ENCODE measurements around the gene ATF7IP2.
"Not testable (repeated sequence)": the region's sequence is repeated elsewhere in the genome, so short reads cannot be mapped to it uniquely, and the experiment has no call there.

ATF7IP2 gene

DNA sequence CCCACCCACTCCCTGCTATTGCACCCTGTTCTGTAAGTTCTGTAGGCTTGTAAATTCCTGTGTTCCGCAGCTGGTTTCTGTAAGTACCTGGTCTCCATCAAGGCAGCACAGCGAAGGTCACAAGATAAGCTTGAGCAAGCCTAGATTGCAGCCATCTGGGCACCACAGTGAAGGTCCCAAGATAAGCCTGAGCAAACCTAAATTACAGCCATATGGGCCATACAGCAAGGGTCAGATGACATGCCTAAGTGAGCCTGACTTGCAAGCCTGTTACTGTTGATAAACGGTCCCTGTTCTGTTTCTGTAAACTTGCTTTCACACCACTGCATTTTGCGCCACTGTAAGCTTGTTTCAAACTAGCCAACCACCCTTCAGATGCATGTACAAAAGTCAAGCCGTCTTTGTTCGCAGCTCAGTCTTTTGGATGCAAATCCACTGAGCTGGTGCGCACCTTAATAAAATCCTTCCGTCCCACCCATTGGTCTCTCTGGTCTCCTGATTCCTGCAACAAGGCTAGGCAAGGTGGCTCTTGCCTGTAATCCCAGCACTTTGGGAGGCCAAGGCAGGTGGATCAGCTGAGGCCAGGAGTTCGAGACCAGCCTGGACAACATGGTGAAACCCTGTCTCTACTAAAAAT is 42.6 kb upstream of the ATF7IP2 start:
- H3F3A ChIP-seq (ENCODE audit: insufficient read depth) = no peaks in the 10 kb centered on the region
- no peak overlapping the region for H3K9ac ChIP-seq (ENCODE audit: low read length)
- no peaks in the 10 kb centered on the region for H3K79me2 ChIP-seq (ENCODE audit: insufficient read depth, low read length)
- no peaks in the 10 kb centered on the region for H3K9me2 ChIP-seq (replicated peaks; ENCODE audit: insufficient read depth, low read length)
- TF ChIP-seq EZH2phosphoT487 (conservative IDR thresholded peaks at IDR 0.05; ENCODE audit: low read length) = no peak
- TF ChIP-seq, protein P1, sequence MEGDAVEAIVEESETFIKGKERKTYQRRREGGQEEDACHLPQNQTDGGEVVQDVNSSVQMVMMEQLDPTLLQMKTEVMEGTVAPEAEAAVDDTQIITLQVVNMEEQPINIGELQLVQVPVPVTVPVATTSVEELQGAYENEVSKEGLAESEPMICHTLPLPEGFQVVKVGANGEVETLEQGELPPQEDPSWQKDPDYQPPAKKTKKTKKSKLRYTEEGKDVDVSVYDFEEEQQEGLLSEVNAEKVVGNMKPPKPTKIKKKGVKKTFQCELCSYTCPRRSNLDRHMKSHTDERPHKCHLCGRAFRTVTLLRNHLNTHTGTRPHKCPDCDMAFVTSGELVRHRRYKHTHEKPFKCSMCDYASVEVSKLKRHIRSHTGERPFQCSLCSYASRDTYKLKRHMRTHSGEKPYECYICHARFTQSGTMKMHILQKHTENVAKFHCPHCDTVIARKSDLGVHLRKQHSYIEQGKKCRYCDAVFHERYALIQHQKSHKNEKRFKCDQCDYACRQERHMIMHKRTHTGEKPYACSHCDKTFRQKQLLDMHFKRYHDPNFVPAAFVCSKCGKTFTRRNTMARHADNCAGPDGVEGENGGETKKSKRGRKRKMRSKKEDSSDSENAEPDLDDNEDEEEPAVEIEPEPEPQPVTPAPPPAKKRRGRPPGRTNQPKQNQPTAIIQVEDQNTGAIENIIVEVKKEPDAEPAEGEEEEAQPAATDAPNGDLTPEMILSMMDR (IDR thresholded peaks at IDR 0.05; ENCODE audit: insufficient read depth, low read length, poor library complexity, severe bottlenecking) = no peak
- no peak overlapping the region for H3K27ac ChIP-seq (ENCODE audit: low read depth, low read length)
- no peaks in the 10 kb centered on the region for H4K20me1 ChIP-seq (ENCODE audit: low read depth, low read length)
- H3K27me3 ChIP-seq (ENCODE audit: low read length) = no peaks in the 10 kb centered on the region
- no peak overlapping the region for H3K4me2 ChIP-seq (ENCODE audit: low read depth, low read length, poor library complexity, severe bottlenecking)
- H3K36me3 ChIP-seq (ENCODE audit: low read length) = no peaks in the 10 kb centered on the region
- H3K9me3 ChIP-seq (ENCODE audit: insufficient read depth, low read length) = peaks cover 30% of the 10 kb centered on the region; the same call in 1 of the 2 replicates
- no peak overlapping the region for H2AFZ ChIP-seq (ENCODE audit: low read depth, low read length, severe bottlenecking)
- H3K4me3 ChIP-seq (ENCODE audit: insufficient read depth, low read length, poor library complexity, severe bottlenecking) = no peak overlapping the region

- not testable (repeated sequence) for H4K20me1 ChIP-seq (ENCODE audit: low read depth, low read length); H3K36me3 ChIP-seq (ENCODE audit: low read length); H3K27me3 ChIP-seq (ENCODE audit: low read length); H3K27ac ChIP-seq (ENCODE audit: low read depth, low read length); H3K9me2 ChIP-seq (replicated peaks; ENCODE audit: insufficient read depth, low read length); H3K4me3 ChIP-seq (ENCODE audit: insufficient read depth, low read length, poor library complexity, severe bottlenecking); H3K9ac ChIP-seq (ENCODE audit: low read length); H3K79me2 ChIP-seq (ENCODE audit: insufficient read depth, low read length); H3F3A ChIP-seq (ENCODE audit: insufficient read depth); H3K4me2 ChIP-seq (ENCODE audit: low read depth, low read length, poor library complexity, severe bottlenecking); H2AFZ ChIP-seq (ENCODE audit: low read depth, low read length, severe bottlenecking)
- H3K9me3 ChIP-seq (ENCODE audit: insufficient read depth, low read length) = peaks cover 25% of the 10 kb centered on the region; the same call in 1 of the 2 replicates
These were observed 41.2 kb upstream of the ATF7IP2 start for GRCh38 chr16:10344699-10345098.

- Histone ChIP-seq H4K20me1 (ENCODE audit: low read depth, low read length) (no peaks in the 10 kb centered on the region), H3K4me3 (ENCODE audit: insufficient read depth, low read length, poor library complexity, severe bottlenecking) (no peak overlapping the region), H3K36me3 (ENCODE audit: low read length) (no peaks in the 10 kb centered on the region), H3K27me3 (ENCODE audit: low read length) (no peaks in the 10 kb centered on the region), H3K9me3 (ENCODE audit: insufficient read depth, low read length) (peaks cover 21% of the 10 kb centered on the region; the same call in 1 of the 2 replicates), H2AFZ (ENCODE audit: low read depth, low read length, severe bottlenecking) (no peak overlapping the region), H3K9ac (ENCODE audit: low read length) (no peak overlapping the region), H3K9me2 (replicated peaks; ENCODE audit: insufficient read depth, low read length) (no peaks in the 10 kb centered on the region), H3K27ac (ENCODE audit: low read depth, low read length) (no peak overlapping the region), H3K4me2 (ENCODE audit: low read depth, low read length, poor library complexity, severe bottlenecking) (no peak overlapping the region), H3K79me2 (ENCODE audit: insufficient read depth, low read length) (no peaks in the 10 kb centered on the region), H3F3A (ENCODE audit: insufficient read depth) (no peaks in the 10 kb centered on the region)
- TF ChIP-seq, protein P1 (IDR thresholded peaks at IDR 0.05; ENCODE audit: insufficient read depth, low read length, poor library complexity, severe bottlenecking) = no peak
- no peak for TF ChIP-seq EZH2phosphoT487 (conservative IDR thresholded peaks at IDR 0.05; ENCODE audit: low read length)
These were observed 40.2 kb upstream of the ATF7IP2 start for GRCh38 chr16:10345629-10346028.

GRCh38 chr16:10349851-10350250 is 36.0 kb upstream of the ATF7IP2 start:
- Histone ChIP-seq H3K9me3 (ENCODE audit: insufficient read depth, low read length) (peaks cover 5% of the 10 kb centered on the region; the same call in 1 of the 2 replicates), H3K9ac (ENCODE audit: low read length) (no peak overlapping the region), H3K9me2 (replicated peaks; ENCODE audit: insufficient read depth, low read length) (no peaks in the 10 kb centered on the region), H3K79me2 (ENCODE audit: insufficient read depth, low read length) (no peaks in the 10 kb centered on the region), H4K20me1 (ENCODE audit: low read depth, low read length) (no peaks in the 10 kb centered on the region), H3K36me3 (ENCODE audit: low read length) (no peaks in the 10 kb centered on the region), H3F3A (ENCODE audit: insufficient read depth) (no peaks in the 10 kb centered on the region), H3K27ac (ENCODE audit: low read depth, low read length) (no peak overlapping the region), H3K4me3 (ENCODE audit: insufficient read depth, low read length, poor library complexity, severe bottlenecking) (no peak overlapping the region), H3K4me2 (ENCODE audit: low read depth, low read length, poor library complexity, severe bottlenecking) (no peak overlapping the region), H3K27me3 (ENCODE audit: low read length) (no peaks in the 10 kb centered on the region), H2AFZ (ENCODE audit: low read depth, low read length, severe bottlenecking) (no peak overlapping the region)
- TF ChIP-seq, protein P1 (IDR thresholded peaks at IDR 0.05; ENCODE audit: insufficient read depth, low read length, poor library complexity, severe bottlenecking) = no peak
- TF ChIP-seq EZH2phosphoT487 (conservative IDR thresholded peaks at IDR 0.05; ENCODE audit: low read length) = no peak

All from SU-DHL-6 (cell line).